Stimulated activated CD4-positive, alpha-beta T cell treated with anti-CD3 and anti-CD28 coated beads, Interleukin-1b, Interleukin-23, amount 100 ng/mL, for 4 hours (primary cell): ENCODE results near the gene KIAA1549.

Source experiments
- DNase-seq, 2 donors: peaks; one replicate each; pipeline ENCODE4 v3.0.0-alpha.2; 2020; ENCODE audit warnings: low read depth in 2 of 2

KIAA1549 gene

DNA sequence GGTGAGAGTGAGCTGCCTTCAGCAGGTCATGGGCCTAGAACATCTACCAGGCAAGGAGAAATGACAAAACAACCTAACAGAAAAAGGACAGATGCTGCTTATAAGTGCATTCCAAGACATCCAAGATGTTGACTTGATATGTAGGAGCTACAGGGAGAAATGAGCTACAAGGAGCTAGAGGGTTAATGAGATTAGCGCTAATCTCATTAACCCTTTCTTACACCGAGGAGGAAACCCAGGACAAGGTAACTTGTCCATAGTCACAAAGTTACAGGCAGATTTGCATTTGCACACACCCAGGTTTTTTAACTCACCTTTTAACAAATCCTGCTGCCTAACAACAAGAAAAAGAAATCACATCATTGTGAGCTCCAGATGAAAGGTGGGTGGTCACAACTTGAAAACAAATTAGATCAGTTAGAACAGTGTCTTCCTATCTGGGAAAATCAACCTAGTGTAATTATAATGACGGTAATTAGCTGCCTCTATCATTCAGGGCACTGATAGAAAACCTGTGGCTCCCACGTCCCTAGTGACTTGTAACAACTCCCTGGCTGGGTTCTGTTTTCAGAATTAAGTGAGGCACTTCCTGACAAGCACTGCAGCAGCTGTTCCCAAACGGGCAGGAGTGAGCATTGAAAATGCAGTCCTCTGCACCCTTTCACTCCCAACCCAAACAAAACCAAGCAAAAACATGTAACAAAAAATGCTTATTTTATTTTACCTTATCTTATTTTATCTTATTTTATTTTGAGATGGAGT is 5.7 kb downstream of the KIAA1549 start:
- no peak for DNase-seq

- DNase-seq = no peak
These were observed 6.4 kb downstream of the KIAA1549 start for GRCh38 chr7:138974675-138975292.

DNA sequence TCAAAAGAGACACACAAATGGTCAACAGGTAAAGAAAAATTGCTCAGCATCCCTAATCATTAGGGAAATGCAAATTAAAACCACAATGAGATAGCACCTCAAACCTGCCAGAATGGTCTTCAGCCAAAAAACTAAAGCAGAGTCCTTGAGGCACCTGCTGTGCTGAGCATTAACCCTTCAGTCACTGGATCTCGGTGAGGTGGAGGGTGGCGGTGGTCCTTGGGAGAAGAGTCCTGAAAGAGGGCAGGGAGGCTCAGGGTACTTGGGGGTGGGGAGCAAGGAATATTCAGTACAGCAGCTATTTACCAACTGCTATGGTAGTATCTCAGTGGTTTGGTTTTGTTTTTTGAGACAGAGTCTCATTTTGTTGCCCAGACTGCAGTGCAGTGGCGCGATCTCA is 7.1 kb downstream of the KIAA1549 start:
- DNase-seq = no peak

- no peak for DNase-seq
These were observed 10.2 kb downstream of the KIAA1549 start for GRCh38 chr7:138970952-138971351.

GRCh38 chr7:138970446-138970845 is 10.7 kb downstream of the KIAA1549 start:
- DNase-seq = no peak

- DNase-seq = no peak
These were observed 14.0 kb downstream of the KIAA1549 start for GRCh38 chr7:138967159-138967558.

- no peak for DNase-seq
These were observed 16.4 kb downstream of the KIAA1549 start for GRCh38 chr7:138964624-138965436.

DNA sequence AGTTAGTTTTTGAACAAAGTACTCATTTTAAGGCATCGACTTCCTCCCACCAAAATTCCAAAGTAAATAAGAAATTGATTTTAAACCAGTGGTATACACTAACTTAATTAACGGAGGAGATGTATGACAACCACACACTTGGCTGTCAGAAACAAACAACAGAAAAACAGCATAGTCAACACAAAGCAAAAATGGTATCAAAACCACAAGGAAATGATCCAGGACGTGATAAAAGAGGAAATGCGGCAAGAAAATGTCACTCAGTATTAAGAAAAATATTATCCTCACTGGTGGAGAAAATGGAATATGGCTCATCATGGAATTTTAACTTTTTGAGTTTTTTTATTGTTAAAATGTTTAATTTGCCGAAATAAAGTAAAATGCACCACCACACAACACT is 17.5 kb downstream of the KIAA1549 start:
- no peak for DNase-seq

DNA sequence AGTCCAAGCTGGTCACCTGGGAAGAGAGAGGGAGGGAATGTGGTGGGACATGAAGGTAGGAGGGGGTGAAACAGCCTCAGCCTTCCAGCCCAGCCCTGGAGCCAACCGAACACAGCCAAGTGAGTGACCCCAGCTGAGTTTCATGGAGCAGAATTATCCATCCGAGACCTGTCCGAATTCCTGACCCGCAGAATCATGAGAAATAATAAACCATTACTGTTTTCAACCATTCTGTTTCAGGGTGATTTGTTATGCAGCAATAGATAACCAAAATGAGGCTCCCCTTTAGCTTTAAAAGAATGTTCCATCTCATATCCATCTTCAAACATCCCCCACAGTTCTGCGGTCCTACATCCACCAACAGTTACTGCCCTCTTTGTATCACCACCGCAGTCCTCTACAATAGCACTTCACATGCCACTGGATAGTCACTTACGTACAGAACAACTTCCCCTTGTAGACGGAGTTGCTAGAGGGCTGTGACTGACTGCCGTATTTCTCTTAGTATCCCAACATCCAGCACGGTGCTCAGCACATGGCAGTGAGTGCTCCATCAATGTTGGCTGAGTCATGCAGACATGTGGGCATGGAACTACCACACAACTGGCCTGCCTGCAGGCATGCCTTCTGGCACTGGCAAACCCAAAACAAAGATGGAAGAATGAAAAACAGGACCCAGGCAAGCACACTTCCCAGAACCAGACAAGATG is 18.5 kb downstream of the KIAA1549 start:
- no peak for DNase-seq

DNA sequence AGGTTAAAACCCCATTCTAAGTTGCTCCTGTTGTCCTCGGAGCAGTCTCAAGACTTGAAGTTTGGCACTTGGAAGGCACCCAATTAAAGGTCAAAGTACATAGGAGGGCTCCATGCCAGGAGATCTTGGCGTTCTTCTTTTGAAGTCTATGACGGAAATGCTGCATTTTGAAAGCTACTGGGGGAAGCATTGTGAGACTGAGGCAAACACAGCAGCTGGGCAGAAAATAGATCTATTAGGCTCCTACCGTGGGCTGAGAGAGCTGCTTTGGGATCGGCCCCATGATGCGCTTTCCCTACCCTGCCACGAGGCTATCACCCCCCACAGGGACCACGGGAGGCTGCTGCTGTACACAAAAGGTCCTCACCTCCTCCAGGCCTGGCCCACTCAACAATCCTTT is 20.0 kb downstream of the KIAA1549 start:
- DNase-seq = no peak

- no peak for DNase-seq
These were observed 22.7 kb downstream of the KIAA1549 start for GRCh38 chr7:138958391-138958956.

GRCh38 chr7:138957753-138958390 is 23.3 kb downstream of the KIAA1549 start:
- no peak for DNase-seq

GRCh38 chr7:138957217-138957616 is 24.0 kb downstream of the KIAA1549 start:
- DNase-seq = no peak

DNA sequence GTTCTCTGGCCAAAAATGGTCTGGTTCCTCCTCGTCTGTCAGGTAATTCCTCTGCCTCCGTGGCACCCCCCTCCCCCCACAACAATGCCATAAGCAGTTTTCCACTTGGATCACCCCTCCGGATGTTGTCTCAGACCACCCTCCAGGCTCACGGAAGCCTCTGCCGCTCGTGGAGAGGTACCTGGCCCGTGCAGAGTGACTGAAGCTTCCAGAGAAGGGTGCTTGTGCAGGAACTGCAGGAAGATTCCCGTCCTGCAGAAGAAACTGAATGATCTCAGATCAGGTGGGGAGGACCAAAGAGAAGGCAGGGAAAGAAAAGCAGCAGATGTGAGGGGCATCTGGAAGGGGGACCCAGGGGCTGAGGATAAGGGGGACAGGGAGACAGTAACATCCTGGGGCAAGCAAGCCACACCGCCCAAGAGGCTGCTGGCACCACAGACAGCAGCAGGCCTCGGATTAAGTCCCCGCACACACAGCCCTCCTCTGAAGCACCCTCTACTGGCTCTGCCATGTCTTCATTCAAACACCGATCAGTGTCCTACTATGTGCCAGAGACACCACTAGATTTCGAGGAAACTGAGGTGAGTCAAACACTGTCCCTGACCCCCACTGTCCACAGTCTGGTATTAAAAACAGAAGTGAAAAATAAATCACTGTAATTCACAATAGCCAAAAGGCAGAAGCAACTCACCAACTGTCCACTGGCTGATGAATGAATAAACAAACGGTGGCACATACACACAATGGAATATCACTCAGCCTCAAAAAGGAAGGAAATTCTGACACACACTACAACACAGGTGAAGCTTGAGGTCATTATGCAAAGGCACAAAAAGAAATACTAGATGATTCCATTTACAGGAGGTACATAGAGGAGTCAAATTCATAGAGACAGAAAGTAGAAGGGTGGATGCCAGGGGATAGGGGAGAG is 26.4 kb downstream of the KIAA1549 start:
- no peak for DNase-seq

GRCh38 chr7:138952791-138953190 is 28.4 kb downstream of the KIAA1549 start:
- no peak for DNase-seq

DNA sequence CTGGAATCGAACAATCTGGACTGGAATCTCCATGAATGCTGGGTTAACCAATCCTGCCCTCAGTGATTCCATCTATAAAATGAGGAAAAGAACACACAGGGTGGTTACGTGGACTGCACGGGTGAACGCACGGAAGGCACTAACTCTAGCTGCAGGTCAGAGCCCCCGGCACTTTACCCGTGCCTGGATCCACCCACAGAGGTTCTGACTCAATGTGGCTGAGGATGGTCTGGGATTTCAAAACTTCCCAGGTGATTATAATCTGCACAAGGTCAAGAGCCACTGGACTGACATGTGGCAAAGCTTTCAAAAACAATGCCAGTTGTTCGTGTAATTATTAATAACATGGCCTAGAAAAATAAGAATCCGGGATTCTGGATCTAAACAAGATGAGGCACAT is 29.2 kb downstream of the KIAA1549 start:
- no peak for DNase-seq

GRCh38 chr7:138949421-138950088 is 31.6 kb downstream of the KIAA1549 start:
- DNase-seq = no peak

DNA sequence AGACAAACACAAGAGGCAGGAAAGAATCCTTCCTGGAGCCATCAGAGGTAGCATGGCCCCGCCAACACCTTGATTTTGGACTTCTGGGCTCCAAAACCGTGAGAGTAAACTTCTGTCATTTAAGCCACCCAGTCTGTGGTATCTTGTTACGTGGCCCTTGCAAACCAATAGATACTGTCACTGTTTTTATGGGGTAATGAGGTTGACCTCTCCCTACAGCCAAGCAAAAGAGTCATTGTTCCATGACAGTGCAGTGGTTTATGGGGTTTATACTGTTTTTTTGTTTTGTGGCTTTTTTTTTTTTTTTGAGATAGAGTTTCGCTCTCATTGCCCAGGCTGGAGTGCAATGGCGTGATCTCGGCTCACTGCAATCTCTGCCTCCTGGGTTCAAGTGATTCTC is 32.8 kb downstream of the KIAA1549 start:
- no peak for DNase-seq

DNA sequence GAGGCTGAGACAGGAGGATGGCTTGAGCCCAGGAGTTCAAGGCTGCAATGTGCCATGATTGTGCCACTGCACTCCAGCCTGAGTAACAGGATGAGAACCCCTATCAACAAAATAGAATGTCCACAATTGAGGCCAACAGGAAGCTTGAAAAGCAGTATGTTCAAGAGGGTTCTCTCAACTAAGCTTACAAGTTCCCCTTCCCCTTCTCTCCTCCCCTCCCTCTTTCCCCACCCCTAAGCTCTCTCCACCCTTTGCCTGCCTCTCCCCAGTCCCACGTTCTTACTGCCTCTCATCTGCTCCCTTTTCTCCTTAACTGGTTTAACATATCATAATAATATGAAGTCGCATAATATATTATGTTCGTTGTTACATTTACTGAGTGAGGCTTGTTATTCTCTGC is 35.4 kb downstream of the KIAA1549 start:
- no peak for DNase-seq

GRCh38 chr7:138945154-138945553 is 36.0 kb downstream of the KIAA1549 start:
- DNase-seq = no peak
